SK-N-MC (cell line): ENCODE data around the gene GANC.

Experiments used
- EZH2 ChIP-seq: fragments of 200-600 bp; sonication (generic); IDR thresholded peaks from one replicate; pipeline ENCODE4 v1.6.1; 2017; ENCODE audit warnings: antibody characterized with exemption
- POLR2AphosphoS5 ChIP-seq: IDR thresholded peaks from 2 replicates; pipeline ENCODE4 v1.6.1; 2012; ENCODE audit warnings: mild to moderate bottlenecking, low read depth, low read length, borderline replicate concordance

GRCh38 chr15:42368096-42368495 is 95.1 kb downstream of the GANC start:
- TF ChIP-seq POLR2AphosphoS5 (no peak), EZH2 (no peak)
